ENCODE measurements around the gene IGSF8.

GRCh38 chr1:160071289-160071688, 27.1 kb downstream of the IGSF8 start:
- TF ChIP-seq EZH2 (IDR thresholded peaks at IDR 0.05; ENCODE audit: insufficient read depth, poor library complexity, severe bottlenecking): no peak
- TF ChIP-seq EZH2phosphoT487 (IDR thresholded peaks at IDR 0.05; ENCODE audit: insufficient read depth, low read depth): no peak

All from GM23248 (cell line).